Natural killer cell (primary cell): ENCODE data around the gene TMEM212. TPM values are rescaled to one million over a fixed set of nuclear protein-coding genes. Genes with fewer than 3 reads are reported as not detected.
A peak's percentile ranks its signal among the peaks of the same experiment; 100 is the strongest.

Experiments
- ATAC-seq, 3 donors: fragments of 150-1000 bp in 2 of 3; fragments of 200-7000 bp in 1 of 3; cut with Tn5 transposase; 1 replicate in 1 of 3; 2 replicates in 2 of 3; pipeline ENCODE4 v1.10.0; 2021; ENCODE audit warnings: mild to moderate bottlenecking in 2 of 3, moderate library complexity in 2 of 3
- DNase-seq, 2 donors: peaks; one replicate each; pipeline versions ENCODE4 v3.0.0 to v3.0.0-alpha.2; 2013 to 2021; ENCODE audit warnings: mixed read lengths in 1 of 2
- H3K27ac ChIP-seq: one replicate; pipeline ENCODE4 v1.5.1; 2013; ENCODE audit warnings: mild to moderate bottlenecking, low read length
- H3K27me3 ChIP-seq: one replicate; pipeline ENCODE4 v1.6.1; 2013; ENCODE audit warnings: low read length; ENCODE audit not compliant: control insufficient read depth, insufficient read depth
- H3K36me3 ChIP-seq: one replicate; pipeline ENCODE4 v1.6.1; 2013; ENCODE audit warnings: low read length; ENCODE audit not compliant: control insufficient read depth, insufficient read depth
- H3K4me1 ChIP-seq: one replicate; pipeline ENCODE4 v1.6.1; 2013; ENCODE audit warnings: low read length; ENCODE audit not compliant: control insufficient read depth, insufficient read depth
- H3K4me3 ChIP-seq: one replicate; pipeline ENCODE4 v1.5.1; 2013; ENCODE audit warnings: low read length
- H3K9me3 ChIP-seq: one replicate; pipeline ENCODE4 v1.6.1; 2013; ENCODE audit warnings: low read length; ENCODE audit not compliant: control insufficient read depth, insufficient read depth
- H3K27ac Mint-ChIP-seq, 2 donors: one replicate each; pipeline ENCODE4 v1.8.0; 2022; ENCODE audit warnings: mild to moderate bottlenecking in 2 of 2, mixed read lengths in 2 of 2, moderate library complexity in 1 of 2
- H3K27me3 Mint-ChIP-seq, 2 donors: one replicate each; pipeline ENCODE4 v1.8.0; 2022; ENCODE audit warnings: low read depth in 2 of 2, mixed read lengths in 2 of 2
- H3K36me3 Mint-ChIP-seq: one replicate; pipeline ENCODE4 v1.8.0; 2022; ENCODE audit warnings: mixed read lengths
- H3K4me1 Mint-ChIP-seq, 2 donors: one replicate each; pipeline ENCODE4 v1.8.0; 2022; ENCODE audit warnings: mixed read lengths in 2 of 2
- H3K4me3 Mint-ChIP-seq: one replicate; pipeline ENCODE4 v1.8.0; 2022; ENCODE audit warnings: mild to moderate bottlenecking, moderate library complexity, mixed read lengths
- H3K9me3 Mint-ChIP-seq, 2 donors: one replicate each; pipeline ENCODE4 v1.8.0; 2022; ENCODE audit warnings: mixed read lengths in 2 of 2
- CTCF ChIP-seq: fragments of 200-600 bp; IDR thresholded peaks from one replicate; pipeline ENCODE4 v1.8.0; 2022; ENCODE audit warnings: antibody characterized with exemption
- WGBS: methylation state at CpG from one replicate; pipeline ENCODE4 v1.1.7; 2013; ENCODE audit warnings: missing lambda C conversion rate; ENCODE audit not compliant: insufficient coverage; 5-methylcytosine and 5-hydroxymethylcytosine counted together
- intact Hi-C: fragments of 100-400 bp; cut with micrococcal nuclease; formaldehyde crosslinking; loops from one replicate; pipeline ENCODE4 v1.14.2; 2022
- total RNA-seq, 4 donors: library from RNA; stranded (reverse); fragments of 120-200 nt in 1 of 4; gene quantifications; one replicate each; pipeline versions ENCODE4 v1.2.3 to v1.2.4, GENCODE V29; 2013 to 2022

TMEM212 gene
- total RNA-seq, 3 donors from 2014 or later (not counting 1 experiment from before 2014, with no cell fraction given): not detected

DNA sequence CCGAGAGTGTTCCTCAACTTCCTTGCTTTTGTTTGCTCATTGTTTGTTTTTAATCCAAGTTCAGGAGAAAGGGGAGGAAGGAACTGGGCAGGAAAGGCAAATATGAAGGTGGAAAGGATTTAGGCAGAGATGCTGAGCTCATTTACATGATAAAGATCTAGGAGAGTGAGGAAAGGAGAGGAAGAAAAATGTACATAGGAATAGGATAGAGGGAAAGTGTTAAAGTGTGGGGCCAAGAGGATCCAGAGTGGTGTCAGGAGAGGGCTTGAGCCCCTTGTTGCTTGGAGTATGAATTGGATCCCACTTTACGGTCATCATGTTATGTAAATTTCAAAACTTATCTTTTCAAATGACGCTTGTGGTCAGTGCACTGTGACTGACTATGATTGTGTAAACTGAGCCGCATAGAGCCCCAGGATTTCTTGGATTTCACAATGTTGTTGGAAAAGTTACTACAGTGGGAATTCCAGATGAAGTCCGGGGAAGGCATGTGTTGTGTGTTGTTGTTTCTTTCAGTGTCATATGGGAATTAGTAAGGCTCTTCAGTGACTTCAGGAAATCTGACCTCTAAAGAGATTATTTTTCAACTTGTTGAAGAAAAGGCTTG is 17.8 kb upstream of the TMEM212 start:
- Histone ChIP-seq H3K27ac (no peak overlapping the region), H3K4me3 (no peak overlapping the region), H3K27me3 (no peaks in the 10 kb centered on the region), H3K36me3 (no peaks in the 10 kb centered on the region), H3K9me3 (no peaks in the 10 kb centered on the region), H3K4me1 (peaks cover 9% of the 10 kb centered on the region)
- Mint-ChIP-seq H3K27ac (no peak overlapping the region), H3K27me3 (peaks cover 5 to 19% of the 10 kb centered on the region in 2 donors), H3K36me3 (no peaks in the 10 kb centered on the region), H3K4me1 (peaks cover 17 to 19% of the 10 kb centered on the region in 2 donors), H3K4me3 (no peak overlapping the region), H3K9me3 (no peaks in the 10 kb centered on the region)
- no peak for TF ChIP-seq CTCF
- 90% methylated on average over 5 of the region's 5 CpGs for WGBS
- intact Hi-C loops: no loop called here
- ATAC-seq (no peak), DNase-seq (no peak)

GRCh38 chr3:171827385-171827784 is 15.8 kb upstream of the TMEM212 start:
- H3K4me3 Mint-ChIP-seq: peak overlapping the region; percentile 69
- H3K36me3 Mint-ChIP-seq: no peaks in the 10 kb centered on the region

GRCh38 chr3:171827836-171828458 is 15.2 kb upstream of the TMEM212 start:
- H3K4me3 Mint-ChIP-seq: peak overlapping the region; percentile 69
- H3K27me3 ChIP-seq: no peaks in the 10 kb centered on the region
- no peak overlapping the region for H3K4me3 ChIP-seq
- no peaks in the 10 kb centered on the region for H3K36me3 Mint-ChIP-seq
- peaks cover 5 to 17% of the 10 kb centered on the region in 2 donors for H3K27me3 Mint-ChIP-seq
- peaks cover 9% of the 10 kb centered on the region for H3K4me1 ChIP-seq
- DNase-seq: peak in 1 of 2 donors; percentile 8
- H3K9me3 ChIP-seq: no peaks in the 10 kb centered on the region
- WGBS: 23% methylated on average over 10 of the region's 10 CpGs
- peak overlapping the region; percentile 1 to 37 for H3K27ac Mint-ChIP-seq
- H3K36me3 ChIP-seq: no peaks in the 10 kb centered on the region
- ATAC-seq: peak; percentile 61 to 71 (median 66)
- intact Hi-C loops: no loop called here
- TF ChIP-seq CTCF: no peak
- no peak overlapping the region for H3K27ac ChIP-seq
- peaks cover 17 to 19% of the 10 kb centered on the region in 2 donors for H3K4me1 Mint-ChIP-seq
- no peaks in the 10 kb centered on the region for H3K9me3 Mint-ChIP-seq

More at GRCh38 chr3:171827385-171827784, 15.8 kb upstream of the TMEM212 start:
- H3K9me3 Mint-ChIP-seq: no peaks in the 10 kb centered on the region
- ATAC-seq (peak in 2 of 3 donors; percentile 27 to 53), DNase-seq (no peak)
- 89% methylated on average over 2 of the region's 3 CpGs for WGBS
- H3K4me1 ChIP-seq: peaks cover 9% of the 10 kb centered on the region
- H3K4me1 Mint-ChIP-seq: peaks cover 17 to 19% of the 10 kb centered on the region in 2 donors
- TF ChIP-seq CTCF: no peak
- no peaks in the 10 kb centered on the region for H3K27me3 ChIP-seq
- H3K36me3 ChIP-seq: no peaks in the 10 kb centered on the region
- no peak overlapping the region for H3K4me3 ChIP-seq
- H3K9me3 ChIP-seq: no peaks in the 10 kb centered on the region
- H3K27me3 Mint-ChIP-seq: peaks cover 5 to 11% of the 10 kb centered on the region in 2 donors
- H3K27ac Mint-ChIP-seq: peak overlapping the region; percentile 1 to 37
- intact Hi-C loops: no loop called here
- H3K27ac ChIP-seq: no peak overlapping the region
